A549 (cell line): Measurements from ENCODE around the gene CTNNA1. TPM values are rescaled to one million over a fixed set of nuclear protein-coding genes. Genes with fewer than 3 reads are reported as not detected.

ENCODE experiments used
- ATAC-seq, 2 experiments: fragments of 200-7000 bp in 1 of 2; fragments of >200 bp in 1 of 2; cut with Nextera tagmentation in 1 of 2; cut with Tn5 transposase in 1 of 2; 3 replicates each; pipeline versions ENCODE4 v1.8.0 to v1.9.1; 2018 to 2020; ENCODE audit warnings: mild to moderate bottlenecking in 1 of 2, moderate library complexity in 1 of 2
- CTCF ChIA-PET: fragments of 300-600 bp; sonication (Branson Sonifier 250); formaldehyde crosslinking; extraction: SDS; loops from one replicate; lab custom pipeline; 2021; ENCODE audit warnings: antibody characterized with exemption, inconsistent platforms; lab: Yijun Ruan, JAX
- POLR2A ChIA-PET: fragments of 350-600 bp; formaldehyde crosslinking; extraction: SDS; loops from one replicate; lab custom pipeline; 2021; ENCODE audit warnings: antibody characterized with exemption, inconsistent platforms; lab: Yijun Ruan, JAX
- DNase-seq, 2 experiments: peaks; one replicate each; pipeline versions ENCODE4 v3.0.0 to v3.0.0-alpha.2; 2011 to 2016; ENCODE audit warnings: low read depth in 1 of 2, low spot score in 1 of 2
- FAIRE-seq: peaks from 2 replicates; lab custom pipeline; 2011; peaks lifted over from hg19 to GRCh38; lab: Jason Lieb, UNC
- H3K27ac ChIP-seq, 2 experiments: fragments of >200 bp; sonication (Bioruptor Twin); formaldehyde crosslinking; 3 replicates each; pipeline ENCODE4 v1.5.1; 2016 to 2017
- H3K4me1 ChIP-seq: fragments of >200 bp; sonication (Bioruptor Twin); formaldehyde crosslinking; 3 replicates; pipeline ENCODE4 v1.6.1; 2016
- H3K4me2 ChIP-seq: fragments of >200 bp; sonication (Bioruptor Twin); formaldehyde crosslinking; 3 replicates; pipeline ENCODE4 v1.6.1; 2016
- H3K4me3 ChIP-seq: fragments of >200 bp; sonication (Bioruptor Twin); formaldehyde crosslinking; 3 replicates; pipeline ENCODE4 v1.5.1; 2016
- H3K9me3 ChIP-seq: fragments of >200 bp; sonication (Bioruptor Twin); formaldehyde crosslinking; 3 replicates; pipeline ENCODE4 v1.6.1; 2016
- CHD2 ChIP-seq: fragments of 150-350 bp; IDR thresholded peaks from 2 replicates; pipeline ENCODE4 v1.6.1; 2014; ENCODE audit warnings: low read length; ENCODE audit not compliant: partially characterized antibody
- CTCF ChIP-seq: fragments of >200 bp; sonication (Bioruptor Twin); formaldehyde crosslinking; IDR thresholded peaks from 3 replicates; pipeline ENCODE4 v1.5.1; 2016
- EHMT2 ChIP-seq: fragments of 200-600 bp; sonication (generic); IDR thresholded peaks from 2 replicates; pipeline ENCODE4 v1.6.1; 2016; ENCODE audit warnings: antibody characterized with exemption, low read depth, mild to moderate bottlenecking, moderate library complexity
- ELK1 ChIP-seq: fragments of 150-350 bp; IDR thresholded peaks from 2 replicates; pipeline ENCODE4 v1.6.1; 2014; ENCODE audit warnings: low read depth, mild to moderate bottlenecking, low read length
- FOXS1 ChIP-seq: fragments of 250-450 bp; sonication (Bioruptor Pico); IDR thresholded peaks from 2 replicates; pipeline ENCODE4 v1.5.0; 2020; ENCODE audit warnings: mild to moderate bottlenecking, moderate library complexity
- HEYL ChIP-seq: fragments of 250-450 bp; sonication (Bioruptor Pico); IDR thresholded peaks from 2 replicates; pipeline ENCODE4 v1.8.0; 2021; ENCODE audit warnings: mild to moderate bottlenecking, moderate library complexity
- JUNB ChIP-seq: fragments of >200 bp; sonication (Bioruptor Twin); formaldehyde crosslinking; IDR thresholded peaks from 2 replicates; pipeline ENCODE4 v1.6.1; 2016
- KDM5A ChIP-seq: fragments of 200-600 bp; sonication (generic); IDR thresholded peaks from 2 replicates; pipeline ENCODE4 v1.6.1; 2016; ENCODE audit warnings: antibody characterized with exemption, mild to moderate bottlenecking
- MAFK ChIP-seq: fragments of 450-650 bp; IDR thresholded peaks from 2 replicates; pipeline ENCODE4 v1.6.1; 2014; ENCODE audit not compliant: partially characterized antibody
- MAZ ChIP-seq: fragments of 150-350 bp; IDR thresholded peaks from 2 replicates; pipeline ENCODE4 v1.6.1; 2014; ENCODE audit warnings: antibody characterized with exemption, low read depth, low read length, borderline replicate concordance
- NFE2L2 ChIP-seq: fragments of 150-350 bp; conservative IDR thresholded peaks from 2 replicates; pipeline ENCODE4 v1.6.1; 2014; ENCODE audit warnings: low read length
- PBX3 ChIP-seq: IDR thresholded peaks from 2 replicates; pipeline ENCODE4 v1.6.1; 2012
- POLR2AphosphoS2 ChIP-seq: conservative IDR thresholded peaks from 2 replicates; pipeline ENCODE4 v1.6.1; 2012; ENCODE audit warnings: low read length, improper control_type of control experiment, inconsistent platforms
- RARB ChIP-seq: fragments of 250-450 bp; sonication (Bioruptor Pico); IDR thresholded peaks from 2 replicates; pipeline ENCODE4 v1.8.0; 2021; ENCODE audit warnings: mild to moderate bottlenecking, moderate library complexity
- RCOR1 ChIP-seq: fragments of 150-350 bp; IDR thresholded peaks from 2 replicates; pipeline ENCODE4 v1.6.1; 2014; ENCODE audit warnings: antibody characterized with exemption, low read length, low read depth
- RFX5 ChIP-seq: fragments of 450-650 bp; IDR thresholded peaks from 2 replicates; pipeline ENCODE4 v1.7.1; 2014; ENCODE audit warnings: antibody characterized with exemption, mild to moderate bottlenecking, moderate library complexity
- ZNF302 ChIP-seq: fragments of 250-450 bp; sonication (Bioruptor Pico); IDR thresholded peaks from 2 replicates; pipeline ENCODE4 v1.9.0; 2021; ENCODE audit warnings: inconsistent platforms, mild to moderate bottlenecking, moderate library complexity
- ZSCAN20 ChIP-seq: fragments of 250-450 bp; sonication (Bioruptor Pico); IDR thresholded peaks from 2 replicates; pipeline ENCODE4 v1.8.0; 2022; ENCODE audit warnings: mild to moderate bottlenecking, moderate library complexity
- WGBS: methylation state at CpG from one replicate; pipeline ENCODE4 v1.1.6; 2017; ENCODE audit errors: missing lambda C conversion rate; 5-methylcytosine and 5-hydroxymethylcytosine counted together
- polyA plus RNA-seq, 4 experiments: library from polyadenylated mRNA; depleted of rRNA in 3 of 4; stranded (reverse); fragments of >200 nt; fragmentation: RNase III in 1 of 4; extraction: RNeasy Plus Mini Kit Qiagen cat#74134 plus additional on column Dnase treatment in 1 of 4; gene quantifications; 2 replicates in 3 of 4; 3 replicates in 1 of 4; pipeline ENCODE4 v1.2.3, GENCODE V29; 2011 to 2017

CTNNA1 gene
- polyA plus RNA-seq, 2 of the 4 experiments (the other 2 are of a cell fraction): 154 to 184 TPM

- no peak for FAIRE-seq
Measured at GRCh38 chr5:138711811-138712210, 41.4 kb upstream of the CTNNA1 start.

GRCh38 chr5:138712324-138712723 is 40.9 kb upstream of the CTNNA1 start:
- FAIRE-seq (no peak), ATAC-seq (no peak)
- CTCF ChIA-PET: no interaction called here

More at GRCh38 chr5:138711811-138712210, 41.4 kb upstream of the CTNNA1 start:
- WGBS: 68% methylated on average over 3 of the region's 3 CpGs
- ChIA-PET CTCF (interaction anchor here (0.6 kb wide), 1 partner anchor 222 kb away, joined by 3 read pairs; no protein-coding TSS in a partner anchor), POLR2A (no interaction called here)
- ATAC-seq (no peak), DNase-seq (no peak)
- Histone ChIP-seq H3K4me1 (peaks cover 19% of the 10 kb centered on the region), H3K27ac (no peak overlapping the region), H3K9me3 (no peaks in the 10 kb centered on the region), H3K4me2 (no peak overlapping the region), H3K4me3 (no peak overlapping the region)
- TF ChIP-seq NFE2L2: no peak
- no peak for TF ChIP-seq PBX3
- TF ChIP-seq HEYL (CRISPR knock-in tag): no peak
- no peak for TF ChIP-seq CTCF
- no peak for TF ChIP-seq KDM5A
- TF ChIP-seq MAFK: no peak
- no peak for TF ChIP-seq RCOR1
- TF ChIP-seq FOXS1: no peak
- TF ChIP-seq POLR2AphosphoS2: no peak
- TF ChIP-seq RFX5: no peak

GRCh38 chr5:138712791-138713190 is 40.4 kb upstream of the CTNNA1 start:
- Histone ChIP-seq H3K4me3 (no peak overlapping the region), H3K9me3 (no peaks in the 10 kb centered on the region), H3K4me2 (no peak overlapping the region), H3K4me1 (peaks cover 15% of the 10 kb centered on the region), H3K27ac (no peak overlapping the region)
- no peak for DNase-seq
- no peak for FAIRE-seq
- POLR2A ChIA-PET: no interaction called here
- CTCF ChIA-PET: interaction anchor here (2.5 kb wide), 1 partner anchor 11 kb away, joined by 6 read pairs; no protein-coding TSS in a partner anchor
- no peak for TF ChIP-seq MAZ
- no peak for TF ChIP-seq EHMT2
- TF ChIP-seq KDM5A: no peak
- TF ChIP-seq ELK1: no peak
- TF ChIP-seq NFE2L2: no peak
- TF ChIP-seq ZSCAN20 (CRISPR knock-in tag): no peak
- TF ChIP-seq RFX5: no peak
- no peak for TF ChIP-seq ZNF302 (CRISPR knock-in tag)
- no peak for TF ChIP-seq RARB (CRISPR knock-in tag)
- no peak for TF ChIP-seq CHD2
- 87% methylated on average over 5 of the region's 5 CpGs for WGBS
- ATAC-seq: no peak

More at GRCh38 chr5:138712324-138712723, 40.9 kb upstream of the CTNNA1 start:
- no peak for DNase-seq
- 87% methylated on average over 8 of the region's 8 CpGs for WGBS
- no peak overlapping the region for H3K4me2 ChIP-seq
- H3K4me3 ChIP-seq: no peak overlapping the region
- peaks cover 15% of the 10 kb centered on the region for H3K4me1 ChIP-seq
- TF ChIP-seq JUNB: no peak
- H3K27ac ChIP-seq: no peak overlapping the region
- H3K9me3 ChIP-seq: no peaks in the 10 kb centered on the region
- POLR2A ChIA-PET: no interaction called here
